NCI-H345 treated with DMSO at 0.1 percent for 48 hours (cell line): ENCODE data around the gene OTUD6A.

Experiments used
- DNase-seq: peaks from one replicate; lab custom pipeline; 2025; ENCODE audit not compliant: unreplicated experiment; lab: John Stamatoyannopoulos, UW

The OTUD6A gene

GRCh38 chrX:70062076-70062475 lies at the start of gene OTUD6A:
Gene OTUD6A (plus strand): TSS chrX:70062457. CDS start chrX:70062525, 68 bp downstream.
- DNase-seq, result no peak

- no peak for DNase-seq
These were observed 49.5 kb upstream of the OTUD6A start for GRCh38 chrX:70012756-70013155.

DNA sequence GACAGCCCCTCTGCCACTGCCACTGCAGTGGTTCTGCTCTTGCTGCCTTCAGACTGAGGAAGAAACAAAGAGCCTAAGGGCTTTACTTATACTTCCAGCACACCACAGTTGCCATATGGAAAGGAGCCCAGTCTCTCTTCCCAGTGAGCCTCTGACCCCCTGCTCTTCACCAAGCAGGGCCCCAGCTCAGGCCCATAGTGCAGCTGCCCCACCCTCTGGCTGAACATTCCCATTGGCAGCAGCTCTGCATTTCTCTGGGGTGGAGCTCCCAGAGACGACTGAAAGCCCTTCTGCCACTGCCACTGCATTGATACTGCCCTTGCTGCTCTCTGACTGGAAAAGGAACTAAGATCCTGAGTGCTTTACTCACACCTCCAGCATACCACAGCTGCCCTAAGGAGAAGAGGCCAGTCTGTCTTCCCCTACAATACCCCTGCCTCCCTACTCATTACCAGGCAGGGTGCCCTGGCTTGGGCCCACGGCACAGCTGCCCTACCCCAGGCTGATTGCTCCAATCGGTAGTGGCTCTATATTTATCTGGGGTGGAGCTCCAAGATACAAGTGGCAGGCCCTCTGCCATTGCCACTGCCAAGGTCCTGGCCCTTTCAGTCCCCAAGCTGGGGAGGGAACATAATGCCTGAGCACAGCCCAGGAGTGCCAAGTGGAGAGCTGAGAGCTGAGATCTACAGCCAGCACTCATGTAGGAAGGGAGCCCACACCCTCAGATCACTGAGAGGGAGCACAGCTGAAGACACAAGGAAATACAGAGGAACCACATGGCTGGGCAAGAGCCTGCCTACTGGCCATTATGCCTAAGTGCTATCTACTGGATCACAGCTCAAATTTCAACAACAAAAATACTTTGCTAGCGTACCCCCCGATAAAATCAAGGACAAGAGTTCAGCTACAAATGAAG lies 48.5 kb upstream of the OTUD6A start:
- DNase-seq, result no peak

DNA sequence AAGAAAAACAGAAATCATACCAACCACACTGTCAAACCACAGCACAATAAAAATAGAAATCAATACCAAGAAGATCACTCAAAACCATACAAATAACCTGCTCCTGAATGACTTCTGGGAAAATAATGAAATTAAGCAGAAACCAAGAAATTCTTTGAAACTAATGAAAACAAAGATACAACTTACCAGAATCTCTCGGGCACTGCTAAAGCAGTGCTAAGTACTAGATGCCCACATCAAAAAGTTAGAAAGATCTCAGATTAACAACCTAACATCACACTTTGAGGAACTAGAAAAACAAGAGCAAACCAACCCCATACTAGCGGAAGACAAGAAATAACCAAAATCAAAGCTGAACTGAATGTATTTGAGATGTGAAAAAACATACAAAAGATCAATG lies 45.7 kb upstream of the OTUD6A start:
- DNase-seq, result no peak

DNA sequence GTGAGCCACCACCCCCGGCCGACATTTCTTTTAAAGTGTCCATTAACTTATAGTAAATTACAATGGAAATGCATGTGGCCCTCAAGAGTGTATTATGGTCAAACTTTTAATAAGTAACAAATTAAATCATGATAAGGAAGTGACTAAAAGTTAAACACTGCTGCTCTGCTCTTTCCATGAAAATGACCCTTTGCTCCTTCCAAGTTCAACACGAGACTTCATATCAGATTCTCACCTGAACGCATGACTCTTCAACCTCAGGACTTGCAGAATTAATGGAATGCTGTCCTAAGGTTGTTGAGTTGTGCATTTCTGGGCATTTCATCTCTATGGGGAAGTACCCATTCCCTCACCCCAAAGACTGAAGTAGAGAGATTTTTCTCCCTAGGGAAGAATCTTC lies 39.6 kb upstream of the OTUD6A start:
- DNase-seq, result no peak

GRCh38 chrX:70025464-70025863 lies 36.8 kb upstream of the OTUD6A start:
- DNase-seq, result no peak

GRCh38 chrX:70026112-70026850 lies 36.0 kb upstream of the OTUD6A start:
- no peak for DNase-seq

GRCh38 chrX:70026851-70027200 lies 35.4 kb upstream of the OTUD6A start:
- DNase-seq, result no peak

DNA sequence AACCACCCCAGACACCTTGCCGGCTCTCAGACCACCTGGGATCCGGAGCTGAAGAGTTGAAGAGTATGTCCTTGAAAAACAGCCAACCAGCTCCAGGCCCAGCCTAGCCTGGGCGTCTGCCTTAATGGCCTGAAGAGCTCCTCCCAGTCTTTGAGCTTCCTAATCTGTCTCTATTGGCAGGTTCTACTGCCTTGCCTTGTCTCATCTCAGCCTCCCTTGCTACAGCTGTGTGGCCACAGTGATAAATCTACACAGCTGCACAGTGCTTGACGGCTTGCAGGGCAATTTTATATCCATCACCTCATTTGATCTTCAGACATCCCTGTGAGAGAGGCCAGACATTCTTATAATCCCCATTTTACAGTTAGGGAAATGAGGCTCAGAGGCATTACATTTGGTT lies 32.4 kb upstream of the OTUD6A start:
- no peak for DNase-seq

DNA sequence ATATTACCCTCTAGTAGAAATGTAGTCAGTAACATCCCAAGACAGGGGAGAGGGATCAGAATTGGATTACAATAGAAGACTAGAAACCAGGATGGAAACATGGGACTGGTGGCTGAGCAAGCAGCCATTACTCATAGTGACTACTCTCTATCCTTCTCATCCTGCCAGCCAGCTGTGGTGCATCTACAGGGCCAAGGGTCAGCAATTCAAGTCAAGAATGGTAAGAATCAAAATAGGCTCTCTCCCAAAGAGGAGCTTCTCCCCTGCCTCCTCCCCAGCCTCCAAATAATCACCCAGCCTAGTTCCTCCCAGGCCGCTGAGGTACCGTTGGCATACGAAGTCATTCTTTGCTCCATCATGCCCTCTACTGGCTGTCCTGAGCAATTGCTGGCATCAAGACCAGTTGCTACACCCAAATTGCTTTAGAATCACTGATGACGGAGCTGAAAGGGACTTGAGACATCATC lies 31.9 kb upstream of the OTUD6A start:
- DNase-seq, result no peak

DNA sequence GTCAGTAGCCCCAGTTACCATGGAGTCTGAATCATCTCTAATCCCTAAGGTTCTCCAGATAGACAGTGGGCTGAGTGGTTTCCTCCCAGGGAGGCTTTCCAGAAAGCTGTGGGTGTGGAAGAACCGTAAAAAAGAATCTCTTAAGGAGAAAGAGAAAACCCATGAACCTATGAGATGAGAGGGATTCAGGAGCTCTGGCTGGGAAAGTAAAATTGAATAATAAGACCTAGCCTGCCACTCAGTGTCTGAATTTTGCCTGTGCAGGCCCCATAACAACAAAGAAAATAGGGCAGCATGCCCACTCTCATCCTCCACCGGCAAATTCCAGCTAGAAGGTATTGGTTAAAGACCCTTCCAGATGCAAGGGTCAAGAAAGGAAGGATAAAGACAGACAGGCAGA lies 29.5 kb upstream of the OTUD6A start:
- DNase-seq, result no peak

DNA sequence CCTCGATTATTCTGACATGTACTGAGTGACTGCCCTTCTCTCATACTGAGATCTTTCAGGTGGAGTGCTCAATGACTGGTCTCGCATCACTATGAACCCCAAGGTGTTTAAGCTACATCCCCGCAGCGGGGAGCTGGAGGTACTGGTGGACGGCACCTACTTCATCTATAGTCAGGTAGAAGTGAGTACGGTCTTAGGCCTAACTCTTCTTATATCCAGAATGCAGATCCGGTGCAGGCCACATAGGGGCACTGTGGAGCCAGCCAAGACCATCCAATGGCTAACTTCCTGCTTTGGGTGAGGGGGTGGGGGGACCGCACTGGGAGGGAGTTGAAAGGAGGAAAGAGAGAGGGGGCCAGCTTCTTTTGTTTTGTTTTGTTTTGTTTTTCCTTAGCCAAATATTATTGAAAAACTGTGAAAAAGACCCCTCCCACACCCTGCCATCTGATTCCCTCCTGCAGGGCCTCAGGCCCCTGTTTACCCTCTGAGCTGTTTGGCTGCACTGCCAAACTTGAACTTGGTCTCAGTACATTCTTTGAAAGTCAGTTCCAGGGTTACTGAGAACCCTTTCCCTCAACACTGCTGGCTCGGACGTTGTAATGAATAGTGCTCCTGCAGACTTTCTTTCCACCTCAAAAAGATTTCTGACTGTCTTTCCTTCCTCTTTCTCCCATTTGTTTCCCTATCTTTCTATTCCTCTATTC lies 28.8 kb upstream of the OTUD6A start:
- DNase-seq, result no peak

GRCh38 chrX:70034646-70035045 lies 27.6 kb upstream of the OTUD6A start:
- no peak for DNase-seq

- DNase-seq, result no peak
These were observed 23.7 kb upstream of the OTUD6A start for GRCh38 chrX:70038515-70038914.

GRCh38 chrX:70038951-70039350 lies 23.3 kb upstream of the OTUD6A start:
- DNase-seq, result no peak

DNA sequence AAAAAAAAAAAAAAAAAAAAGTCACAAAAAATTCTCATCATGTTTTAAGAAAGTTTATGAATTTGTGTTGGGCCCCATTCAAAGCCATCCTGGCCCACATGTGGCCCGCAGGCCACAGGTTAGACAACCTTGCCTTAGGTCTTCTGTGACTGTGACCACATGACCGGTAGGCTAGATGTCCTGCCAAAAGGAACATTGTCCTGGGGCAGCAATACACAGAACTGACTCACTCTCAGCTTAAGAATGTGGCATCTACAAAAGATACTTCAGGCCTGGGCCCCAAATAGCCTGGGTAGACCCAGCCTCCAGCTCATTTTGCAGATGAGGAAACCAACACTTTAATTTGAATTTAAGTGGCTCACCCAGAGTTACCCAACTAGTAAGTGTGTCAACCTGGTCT lies 22.5 kb upstream of the OTUD6A start:
- DNase-seq, result no peak

GRCh38 chrX:70041993-70042392 lies 20.3 kb upstream of the OTUD6A start:
- DNase-seq, result no peak

DNA sequence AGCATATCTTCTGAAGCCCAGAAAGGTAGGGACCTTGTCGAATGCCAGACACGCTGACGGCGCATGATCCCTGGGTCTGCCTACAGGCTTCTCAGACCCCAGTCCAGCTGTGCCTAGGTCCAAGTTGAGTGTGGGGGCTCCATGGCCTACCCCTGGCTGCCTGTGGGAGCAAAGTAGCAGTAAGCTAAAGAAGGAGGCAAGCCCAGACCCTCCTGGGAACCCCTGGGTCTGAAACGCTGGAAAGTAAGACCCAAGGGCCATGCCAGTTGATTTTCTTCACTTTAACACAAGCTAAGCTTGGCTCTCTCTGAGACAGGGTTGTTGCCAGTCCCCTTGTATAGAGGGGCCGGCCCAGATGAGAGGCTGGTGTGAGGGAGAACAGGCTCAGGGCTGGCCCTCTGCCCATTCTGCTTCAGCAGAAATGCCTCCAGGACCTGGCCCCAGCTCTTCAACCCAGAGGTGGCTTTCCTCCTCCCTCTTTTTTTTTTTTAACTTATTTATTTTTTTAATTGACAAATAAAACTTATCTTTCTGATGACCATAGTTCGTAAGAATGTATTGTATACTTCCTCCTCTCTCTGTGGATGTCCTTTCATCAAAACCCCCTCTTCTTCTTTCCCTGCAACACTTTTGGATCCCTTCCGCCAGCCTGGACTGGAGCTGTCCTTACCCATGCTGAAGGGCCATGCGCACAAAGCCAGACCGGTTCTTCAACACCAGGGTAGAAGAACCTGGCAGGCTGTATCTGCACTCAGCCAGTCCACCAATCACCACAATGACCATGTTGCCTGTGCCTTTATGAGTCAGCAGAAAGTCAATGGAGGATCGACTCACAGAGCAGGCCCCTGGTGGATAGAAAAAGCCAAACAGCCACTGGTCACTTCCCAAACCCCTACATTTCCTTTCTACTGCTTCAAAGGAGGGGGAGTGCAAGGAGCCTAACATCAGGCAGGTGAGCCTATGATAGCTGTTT lies 19.6 kb upstream of the OTUD6A start:
- DNase-seq, result no peak

GRCh38 chrX:70043685-70044084 lies 18.6 kb upstream of the OTUD6A start:
- no peak for DNase-seq

- no peak for DNase-seq
These were observed 17.6 kb upstream of the OTUD6A start for GRCh38 chrX:70044541-70045245.
